HG02588 (cell line): ENCODE results near the gene MRAP2.
"Not testable (repeated sequence)": the region's sequence is repeated elsewhere in the genome, so short reads cannot be mapped to it uniquely, and the experiment has no call there.

Experiments used
- ATAC-seq: cut with Tn5 transposase; IDR thresholded peaks from one replicate; pipeline ENCODE4 v1.9.1; 2021; ENCODE audit warnings: mild to moderate bottlenecking, moderate library complexity; ENCODE audit not compliant: unreplicated experiment

The MRAP2 gene

GRCh38 chr6:84118191-84118590, 84.6 kb downstream of the MRAP2 start:
- ATAC-seq, result no peak

- no peak for ATAC-seq
Observed at GRCh38 chr6:84119277-84119676, 85.7 kb downstream of the MRAP2 start.

- ATAC-seq, result no peak
Observed at GRCh38 chr6:84123186-84123585, 89.6 kb downstream of the MRAP2 start.

GRCh38 chr6:84129588-84129987, 96.0 kb downstream of the MRAP2 start:
- not testable (repeated sequence) for ATAC-seq

- ATAC-seq, result not testable (repeated sequence)
Observed at GRCh38 chr6:84133385-84133784, 99.8 kb downstream of the MRAP2 start.

- no peak for ATAC-seq
Observed at GRCh38 chr6:84135291-84135690, 101.7 kb downstream of the MRAP2 start.

- ATAC-seq, result no peak
Observed at GRCh38 chr6:84136364-84137050, 102.9 kb downstream of the MRAP2 start.

GRCh38 chr6:84137051-84137375, 103.4 kb downstream of the MRAP2 start:
- ATAC-seq, result no peak

GRCh38 chr6:84137989-84138575, 104.5 kb downstream of the MRAP2 start:
- ATAC-seq, result no peak

GRCh38 chr6:84139311-84139710, 105.7 kb downstream of the MRAP2 start:
- ATAC-seq, result no peak
